Panc1 (cell line): ENCODE measurements around the gene PKMYT1.

ENCODE experiments used
- CTCF ChIP-seq: fragments of 450-650 bp; IDR thresholded peaks from 2 replicates; pipeline ENCODE4 v1.5.1; 2017; ENCODE audit warnings: mild to moderate bottlenecking
- POLR2AphosphoS5 ChIP-seq: IDR thresholded peaks from 2 replicates; pipeline ENCODE4 v1.6.1; 2012; ENCODE audit warnings: mild to moderate bottlenecking, low read depth, low read length, moderate library complexity
- REST ChIP-seq, 2 experiments: IDR thresholded peaks; 2 replicates each; pipeline ENCODE4 v1.6.1; 2011 to 2012; ENCODE audit warnings: low read depth in 2 of 2, control low read depth in 1 of 2, low read length in 1 of 2, mild to moderate bottlenecking in 1 of 2, moderate library complexity in 1 of 2; ENCODE audit not compliant: insufficient read depth in 1 of 2
- TCF7L2 ChIP-seq: IDR thresholded peaks from 2 replicates; pipeline ENCODE4 v1.6.1; 2011; ENCODE audit warnings: mild to moderate bottlenecking, low read depth, low read length, inconsistent platforms

- TF ChIP-seq CTCF (no peak), REST (IDR thresholded peaks at IDR 0.05; ENCODE audit: insufficient read depth in 1 of 2, low read depth in 2 of 2, low read length in 1 of 2) (no peak), POLR2AphosphoS5 (no peak), TCF7L2 (no peak)
These were observed 53.6 kb downstream of the PKMYT1 start for GRCh38 chr16:2926650-2926999.
